Testis (tissue), 3 donors: ENCODE data around the gene KIF26B. TPM values are rescaled to one million over a fixed set of nuclear protein-coding genes. Genes with fewer than 3 reads are reported as not detected.
"Not testable (repeated sequence)": the region's sequence is repeated elsewhere in the genome, so short reads cannot be mapped to it uniquely, and the experiment has no call there.

Experiments used
- DNase-seq: peaks from one replicate; pipeline ENCODE4 v3.0.0-alpha.2; 2019
- H3K27ac ChIP-seq, 2 donors: fragments of 200-600 bp; sonication (generic); one replicate each; pipeline ENCODE4 v1.5.1; 2019
- H3K27me3 ChIP-seq: fragments of 200-600 bp; sonication (generic); one replicate; pipeline ENCODE4 v1.5.1; 2019
- H3K36me3 ChIP-seq: fragments of 200-600 bp; sonication (generic); one replicate; pipeline ENCODE4 v1.5.1; 2017; ENCODE audit warnings: low read depth; ENCODE audit errors: missing control alignments
- H3K4me1 ChIP-seq: fragments of 200-600 bp; sonication (generic); one replicate; pipeline ENCODE4 v1.5.1; 2019
- H3K4me3 ChIP-seq, 2 donors: fragments of 200-600 bp; sonication (generic); one replicate each; pipeline ENCODE4 v1.5.1; 2017 to 2019
- H3K9me3 ChIP-seq: fragments of 200-600 bp; sonication (generic); one replicate; pipeline ENCODE4 v1.5.1; 2017
- POLR2A ChIP-seq: fragments of 450-650 bp; IDR thresholded peaks from one replicate; pipeline ENCODE4 v1.6.1; 2017; ENCODE audit warnings: antibody characterized with exemption, mild to moderate bottlenecking, moderate library complexity
- WGBS, 2 donors: methylation state at CpG; one replicate each; pipeline ENCODE4 v1.1.5; 2018; 5-methylcytosine and 5-hydroxymethylcytosine counted together
- intact Hi-C: fragments of 100-400 bp; cut with DNase I; formaldehyde crosslinking; loops from one replicate; pipeline ENCODE4 v1.15.1; 2023; ENCODE audit warnings: low total_unique reads
- polyA plus RNA-seq: library from polyadenylated mRNA; stranded (reverse); fragments of 350-450 nt; fragmentation: Illumina TruSeq; extraction: RNeasy Lipid Tissue Mini Kit (QIAGEN cat#74804); gene quantifications from one replicate; pipeline ENCODE4 v1.2.3, GENCODE V29; 2014; ENCODE audit warnings: low read depth, low replicate concordance; ENCODE audit not compliant: insufficient read depth
- total RNA-seq, 2 donors: library from RNA; depleted of rRNA; stranded (reverse); fragments of >200 nt; gene quantifications; one replicate each; pipeline ENCODE4 v1.2.3, GENCODE V29; 2016
- TF ChIP-seq, protein P1 (sequence below), 3 experiments: fragments of 450-650 bp in 2 of 3; fragments of 200-600 bp in 1 of 3; sonication (generic) in 1 of 3; IDR thresholded peaks; one replicate each; pipeline ENCODE4 v1.5.1; 2016 to 2019; ENCODE audit warnings: antibody characterized with exemption in 3 of 3, mild to moderate bottlenecking in 2 of 3, moderate library complexity in 1 of 3

KIF26B gene
- total and polyA plus RNA-seq, 3 donors from 2014 or later: 3.0 to 4.8 (median 3.1) TPM

DNA sequence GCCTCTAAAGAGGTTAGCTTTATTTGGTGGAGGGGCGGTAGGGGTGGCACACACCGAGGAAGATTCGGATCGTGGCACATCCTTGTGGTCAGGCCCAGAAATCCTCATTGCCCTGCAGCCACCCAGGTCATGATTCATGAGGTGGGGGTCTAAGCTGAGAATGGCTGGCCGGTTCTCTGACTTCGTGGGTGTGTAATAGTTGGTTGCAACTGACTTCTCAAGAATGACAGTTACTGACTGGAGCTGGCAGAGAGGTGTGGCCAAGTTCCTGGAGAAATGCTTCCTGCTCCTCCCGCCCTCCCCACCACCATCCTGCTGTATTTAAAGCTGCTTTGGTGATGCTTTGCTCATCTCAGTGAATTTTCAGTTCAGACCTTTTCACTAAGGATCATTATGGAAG is 198.6 kb downstream of the KIF26B start:
- no peak overlapping the region for H3K27ac ChIP-seq
- no peaks in the 10 kb centered on the region for H3K9me3 ChIP-seq
- TF ChIP-seq, protein P1, sequence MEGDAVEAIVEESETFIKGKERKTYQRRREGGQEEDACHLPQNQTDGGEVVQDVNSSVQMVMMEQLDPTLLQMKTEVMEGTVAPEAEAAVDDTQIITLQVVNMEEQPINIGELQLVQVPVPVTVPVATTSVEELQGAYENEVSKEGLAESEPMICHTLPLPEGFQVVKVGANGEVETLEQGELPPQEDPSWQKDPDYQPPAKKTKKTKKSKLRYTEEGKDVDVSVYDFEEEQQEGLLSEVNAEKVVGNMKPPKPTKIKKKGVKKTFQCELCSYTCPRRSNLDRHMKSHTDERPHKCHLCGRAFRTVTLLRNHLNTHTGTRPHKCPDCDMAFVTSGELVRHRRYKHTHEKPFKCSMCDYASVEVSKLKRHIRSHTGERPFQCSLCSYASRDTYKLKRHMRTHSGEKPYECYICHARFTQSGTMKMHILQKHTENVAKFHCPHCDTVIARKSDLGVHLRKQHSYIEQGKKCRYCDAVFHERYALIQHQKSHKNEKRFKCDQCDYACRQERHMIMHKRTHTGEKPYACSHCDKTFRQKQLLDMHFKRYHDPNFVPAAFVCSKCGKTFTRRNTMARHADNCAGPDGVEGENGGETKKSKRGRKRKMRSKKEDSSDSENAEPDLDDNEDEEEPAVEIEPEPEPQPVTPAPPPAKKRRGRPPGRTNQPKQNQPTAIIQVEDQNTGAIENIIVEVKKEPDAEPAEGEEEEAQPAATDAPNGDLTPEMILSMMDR (IDR thresholded peaks at IDR 0.05): no peak
- TF ChIP-seq POLR2A: no peak
- intact Hi-C loops: no loop called here
- H3K36me3 ChIP-seq: no peaks in the 10 kb centered on the region
- H3K27me3 ChIP-seq: no peaks in the 10 kb centered on the region
- no peak for DNase-seq
- WGBS, 2 donors: 92 to 94% methylated on average over 7 of the region's 7 CpGs
- H3K4me3 ChIP-seq: no peak overlapping the region
- H3K4me1 ChIP-seq: no peaks in the 10 kb centered on the region

- DNase-seq: no peak
- Histone ChIP-seq H3K4me1 (no peaks in the 10 kb centered on the region), H3K36me3 (no peaks in the 10 kb centered on the region), H3K4me3 (no peak overlapping the region), H3K9me3 (no peaks in the 10 kb centered on the region), H3K27me3 (no peaks in the 10 kb centered on the region), H3K27ac (no peak overlapping the region)
- TF ChIP-seq, protein P1 (IDR thresholded peaks at IDR 0.05): no peak
- no peak for TF ChIP-seq POLR2A
- 89 to 91% methylated on average over 17 to 19 of the region's 19 CpGs for WGBS, 2 donors
- intact Hi-C loops: no loop called here
Observed at GRCh38 chr1:245353915-245354775, 199.4 kb downstream of the KIF26B start.

GRCh38 chr1:245355851-245356630 is 201.3 kb downstream of the KIF26B start:
- H3K9me3 ChIP-seq, H3K27me3 ChIP-seq, H3K36me3 ChIP-seq, H3K4me3 ChIP-seq, DNase-seq, intact Hi-C loops, H3K4me1 ChIP-seq, H3K27ac ChIP-seq: not testable (repeated sequence)
- WGBS, 2 donors: 88 to 90% methylated on average over 14 of the region's 14 CpGs

- 90 to 91% methylated on average over 10 of the region's 10 CpGs for WGBS, 2 donors
- H3K4me1 ChIP-seq: no peaks in the 10 kb centered on the region
- intact Hi-C loops: no loop called here
Observed at GRCh38 chr1:245356891-245357585, 202.3 kb downstream of the KIF26B start.

DNA sequence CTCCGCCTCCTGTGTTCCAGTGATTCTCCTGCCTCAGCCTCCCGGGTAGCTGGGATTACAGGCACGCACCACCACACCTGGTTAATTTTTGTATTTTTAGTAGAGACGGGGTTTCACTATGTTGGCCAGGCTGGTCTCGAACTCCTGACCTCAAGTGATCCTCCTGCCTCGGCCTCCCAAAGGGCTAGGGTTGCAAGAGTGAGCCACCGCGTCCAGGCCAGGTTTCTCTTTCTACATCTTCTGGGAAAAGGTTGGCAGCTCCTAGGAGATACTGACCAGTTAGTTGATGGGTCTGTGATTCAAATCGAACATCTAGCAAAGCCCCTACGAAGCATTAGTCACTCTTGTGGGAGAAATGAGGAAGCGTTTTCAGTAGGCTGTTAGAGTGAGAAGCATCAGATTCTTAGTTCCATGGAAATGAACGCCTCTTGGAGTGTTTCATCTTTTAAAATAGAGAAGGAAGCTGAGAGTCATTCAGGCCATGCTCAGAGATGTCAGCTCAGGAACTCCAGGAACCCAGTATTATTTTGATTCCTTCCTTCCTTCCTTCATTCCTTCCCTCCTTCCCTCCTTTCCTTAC is 204.4 kb downstream of the KIF26B start:
- H3K36me3 ChIP-seq, intact Hi-C loops, H3K27ac ChIP-seq, H3K9me3 ChIP-seq, H3K4me3 ChIP-seq, H3K27me3 ChIP-seq, H3K4me1 ChIP-seq, DNase-seq: not testable (repeated sequence)
- WGBS, 2 donors: 93 to 94% methylated on average over 12 of the region's 12 CpGs

More at GRCh38 chr1:245356891-245357585, 202.3 kb downstream of the KIF26B start:
- TF ChIP-seq POLR2A: no peak
- TF ChIP-seq, protein P1 (IDR thresholded peaks at IDR 0.05): no peak
- H3K27ac ChIP-seq: no peak overlapping the region
- H3K4me3 ChIP-seq: no peak overlapping the region
- no peaks in the 10 kb centered on the region for H3K9me3 ChIP-seq
- H3K27me3 ChIP-seq: no peaks in the 10 kb centered on the region
- DNase-seq: no peak
- no peaks in the 10 kb centered on the region for H3K36me3 ChIP-seq
